GM18867 (cell line): ENCODE measurements around the gene ZNF772.
A peak's percentile ranks its signal among the peaks of the same experiment; 100 is the strongest.

Source experiments
- ATAC-seq: cut with Tn5 transposase; IDR thresholded peaks from one replicate; pipeline ENCODE4 v1.9.1; 2021; ENCODE audit warnings: mild to moderate bottlenecking, moderate library complexity; ENCODE audit not compliant: unreplicated experiment

ZNF772 gene

DNA sequence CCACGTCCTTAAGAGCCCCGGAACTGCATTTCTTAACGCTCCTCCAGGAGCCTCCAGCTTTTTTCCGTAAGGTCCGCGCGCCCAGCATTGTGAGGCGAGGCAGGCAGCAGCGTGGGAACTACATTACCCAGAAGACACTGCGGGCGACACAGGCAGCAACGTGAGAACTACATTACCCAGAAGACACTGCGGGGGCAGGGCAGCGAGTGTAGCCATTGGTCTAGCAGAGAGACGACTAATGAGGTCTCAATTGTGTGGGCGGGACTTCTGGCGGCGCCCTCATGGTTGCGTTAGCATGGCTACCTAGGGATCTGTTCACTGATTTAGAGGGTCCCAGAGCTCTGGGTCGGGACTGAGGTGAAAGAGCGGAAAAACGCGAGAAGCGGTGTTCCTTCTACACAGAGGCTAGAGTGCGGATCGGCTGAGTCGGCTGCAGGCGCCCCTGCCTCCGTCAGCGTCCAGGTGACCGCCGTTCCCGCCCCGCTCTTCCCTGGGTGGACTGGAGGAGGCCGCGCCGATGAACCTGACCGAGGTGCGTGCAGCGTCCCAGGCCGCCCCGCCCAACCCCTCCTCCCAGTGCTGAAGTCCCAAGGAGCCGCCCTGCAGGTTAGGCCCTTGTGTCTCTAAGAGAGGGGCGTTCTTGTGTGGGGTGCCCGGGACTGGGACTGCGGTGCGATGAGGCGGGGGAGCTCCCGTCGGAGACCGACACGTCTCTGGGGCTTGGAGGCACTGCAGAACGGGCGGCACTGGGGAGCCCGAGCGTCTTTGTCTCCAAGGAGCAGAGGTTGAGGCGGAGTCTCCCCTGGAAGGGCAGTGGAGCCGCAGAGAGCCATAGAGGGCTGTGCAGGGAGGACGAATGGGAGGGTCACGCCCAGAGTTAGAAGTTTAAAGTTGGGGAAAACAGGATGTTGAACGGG lies 42.0 kb downstream of the ZNF772 start, which contains the start of gene ZNF749:
TSS of gene ZNF749 (plus strand) at position 264 of the 917 bp plus-strand sequence. CDS start at position 518, 254 bp downstream.
- ATAC-seq: peak; percentile 96

GRCh38 chr19:57434386-57435061 lies 42.8 kb downstream of the ZNF772 start:
- ATAC-seq: peak; percentile 17

DNA sequence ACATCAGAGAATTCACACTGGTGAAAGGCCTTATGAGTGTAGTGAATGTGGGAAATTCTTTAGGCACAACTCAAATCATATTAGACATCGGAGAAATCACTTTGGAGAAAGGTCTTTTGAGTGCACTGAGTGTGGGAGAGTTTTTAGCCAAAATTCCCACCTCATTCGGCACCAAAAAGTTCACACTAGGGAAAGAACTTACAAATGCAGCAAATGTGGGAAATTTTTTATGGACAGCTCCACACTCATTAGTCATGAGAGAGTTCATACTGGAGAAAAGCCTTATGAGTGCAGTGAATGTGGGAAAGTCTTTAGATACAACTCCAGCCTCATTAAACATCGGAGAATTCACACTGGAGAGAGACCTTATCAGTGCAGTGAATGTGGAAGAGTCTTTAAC lies 56.3 kb downstream of the ZNF772 start:
- no peak for ATAC-seq

- no peak for ATAC-seq
Measured at GRCh38 chr19:57419439-57419838, 57.9 kb downstream of the ZNF772 start.
